PC-9 (cell line): ENCODE measurements around the gene BAIAP2. TPM values are rescaled to one million over a fixed set of nuclear protein-coding genes. Genes with fewer than 3 reads are reported as not detected.
A peak's percentile ranks its signal among the peaks of the same experiment; 100 is the strongest.

Experiments used
- BruUV-seq: library from RNA; stranded (reverse); fragments of 400-500 nt; replicated peaks from 2 replicates; lab custom pipeline; 2021; lab: Mats Ljungman, UMichigan
- CTCF ChIA-PET: fragments of 300-600 bp; sonication (Branson Sonifier 250); formaldehyde crosslinking; loops from one replicate; lab custom pipeline; 2022; ENCODE audit warnings: antibody characterized with exemption; lab: Charles Lee
- POLR2A ChIA-PET: fragments of 300-600 bp; sonication (Branson Sonifier 250); formaldehyde crosslinking; loops from one replicate; lab custom pipeline; 2022; ENCODE audit warnings: antibody characterized with exemption; ENCODE audit not compliant: unreplicated experiment; lab: Charles Lee
- DNase-seq, 2 experiments: peaks; one replicate each; pipeline versions ENCODE4 v3.0.0 to v3.0.0-alpha.2; 2015 to 2022; ENCODE audit warnings: mixed read lengths in 1 of 2
- H2AFZ ChIP-seq: fragments of 200-600 bp; sonication (generic); 2 replicates; pipeline ENCODE4 v1.8.1; 2017; ENCODE audit warnings: antibody characterized with exemption
- H3F3A ChIP-seq: fragments of 200-600 bp; sonication (generic); 2 replicates; pipeline ENCODE4 v1.8.1; 2017; ENCODE audit warnings: antibody characterized with exemption, mild to moderate bottlenecking, low read depth; ENCODE audit not compliant: insufficient read depth
- H3K27ac ChIP-seq: fragments of 200-600 bp; sonication (generic); 2 replicates; pipeline ENCODE4 v1.6.1; 2016; ENCODE audit warnings: mixed run types
- H3K27me3 ChIP-seq: fragments of 200-600 bp; sonication (generic); 2 replicates; pipeline ENCODE4 v1.6.1; 2016; ENCODE audit warnings: low read depth, mixed run types; ENCODE audit not compliant: insufficient read depth
- H3K36me3 ChIP-seq: fragments of 200-600 bp; sonication (generic); 2 replicates; pipeline ENCODE4 v1.6.1; 2016; ENCODE audit warnings: low read depth, mixed run types
- H3K4me1 ChIP-seq: fragments of 200-600 bp; sonication (generic); replicated peaks from 2 replicates; pipeline ENCODE4 v1.6.1; 2016; ENCODE audit warnings: mixed run types; ENCODE audit not compliant: insufficient read depth
- H3K4me2 ChIP-seq: fragments of 200-600 bp; sonication (generic); 2 replicates; pipeline ENCODE4 v1.6.1; 2017; ENCODE audit warnings: mixed run types
- H3K4me3 ChIP-seq: fragments of 200-600 bp; sonication (generic); 2 replicates; pipeline ENCODE4 v1.6.1; 2016; ENCODE audit warnings: mixed run types
- H3K79me2 ChIP-seq: fragments of 200-600 bp; sonication (generic); 2 replicates; pipeline ENCODE4 v1.6.1; 2017; ENCODE audit warnings: low read depth, mixed run types
- H3K9me2 ChIP-seq: fragments of 200-600 bp; sonication (generic); 2 replicates; pipeline ENCODE4 v1.8.1; 2017; ENCODE audit warnings: mild to moderate bottlenecking; ENCODE audit not compliant: insufficient read depth
- H3K9me3 ChIP-seq: fragments of 200-600 bp; sonication (generic); 2 replicates; pipeline ENCODE4 v1.8.1; 2016; ENCODE audit warnings: low read depth; ENCODE audit not compliant: insufficient read depth
- H4K20me1 ChIP-seq: fragments of 200-600 bp; sonication (generic); 2 replicates; pipeline ENCODE4 v1.8.1; 2017; ENCODE audit not compliant: insufficient read depth
- CTCF ChIP-seq: fragments of 200-600 bp; sonication (generic); conservative IDR thresholded peaks from 2 replicates; pipeline ENCODE4 v1.6.1; 2017; ENCODE audit warnings: mixed run types, antibody characterized with exemption, mild to moderate bottlenecking, moderate library complexity
- EZH2 ChIP-seq: fragments of 200-600 bp; sonication (generic); IDR thresholded peaks from 2 replicates; pipeline ENCODE4 v1.8.0; 2017; ENCODE audit warnings: antibody characterized with exemption, low read depth
- intact Hi-C: fragments of 100-400 bp; cut with micrococcal nuclease; formaldehyde crosslinking; loops from one replicate; pipeline ENCODE4 v1.10.0; 2022; ENCODE audit not compliant: unreplicated experiment
- total RNA-seq: library from RNA; stranded (reverse); gene quantifications from 2 replicates; pipeline ENCODE4 v1.2.3, GENCODE V29; 2021

Gene BAIAP2
- total RNA-seq, 1 experiment from 2014 or later, result 125 TPM

- no peaks in the 10 kb centered on the region for H3K27me3 ChIP-seq
- H3K4me3 ChIP-seq, result no peak overlapping the region
- peaks cover 79% of the 10 kb centered on the region for H3K79me2 ChIP-seq
- DNase-seq, result no peak
- no peaks in the 10 kb centered on the region for H3K9me2 ChIP-seq
- no TSS peak for BruUV-seq
- ChIA-PET CTCF (no interaction called here), POLR2A (interaction anchor here (0.6 kb wide), 1 partner anchor 10 kb away, joined by 4 read pairs; no protein-coding TSS in a partner anchor)
- H3K36me3 ChIP-seq, result no peaks in the 10 kb centered on the region
- H3F3A ChIP-seq, result peaks cover 38% of the 10 kb centered on the region
- H4K20me1 ChIP-seq, result no peaks in the 10 kb centered on the region; the same call in 1 of the 2 replicates
- no peaks in the 10 kb centered on the region for H3K9me3 ChIP-seq
- intact Hi-C loops, result no loop called here
- H3K4me1 ChIP-seq, result peaks cover 73% of the 10 kb centered on the region
- H3K27ac ChIP-seq, result no peak overlapping the region
- no peak overlapping the region for H3K4me2 ChIP-seq
- no peak for TF ChIP-seq CTCF
- TF ChIP-seq EZH2, result no peak
- no peak overlapping the region for H2AFZ ChIP-seq
These were observed 11.9 kb downstream of the BAIAP2 start for GRCh38 chr17:81046770-81047359.

- Histone ChIP-seq H3K4me2 (peak overlapping the region; percentile 75; the same call in 1 of the 2 replicates), H3K79me2 (peaks cover 76% of the 10 kb centered on the region), H3K4me3 (no peak overlapping the region), H3K27ac (peak overlapping the region; percentile 87), H3K27me3 (no peaks in the 10 kb centered on the region), H3K36me3 (no peaks in the 10 kb centered on the region), H2AFZ (no peak overlapping the region), H3K9me3 (no peaks in the 10 kb centered on the region), H3F3A (peaks cover 28% of the 10 kb centered on the region), H4K20me1 (no peaks in the 10 kb centered on the region; the same call in 1 of the 2 replicates), H3K9me2 (no peaks in the 10 kb centered on the region), H3K4me1 (peaks cover 66% of the 10 kb centered on the region)
- no TSS peak for BruUV-seq
- CTCF ChIA-PET, result interaction anchor here (0.9 kb wide), 1 partner anchor 12 kb away, joined by 3 read pairs; no protein-coding TSS in a partner anchor
- TF ChIP-seq CTCF (no peak), EZH2 (no peak)
- no peak for DNase-seq
- POLR2A ChIA-PET, result interaction anchor here (1.5 kb wide), 1 partner anchor 46 kb away, joined by 4 read pairs; no protein-coding TSS in a partner anchor
- intact Hi-C loops, result no loop called here
These were observed 13.9 kb downstream of the BAIAP2 start for GRCh38 chr17:81048827-81049371.

GRCh38 chr17:81049372-81049911, 14.5 kb downstream of the BAIAP2 start:
- H3K4me1 ChIP-seq, result peaks cover 62% of the 10 kb centered on the region
- H3K4me3 ChIP-seq, result peak overlapping the region; percentile 41; the same call in 1 of the 2 replicates
- TSS peak; percentile 96 for BruUV-seq
- peak overlapping the region; percentile 87 for H3K27ac ChIP-seq
- H3K9me3 ChIP-seq, result no peaks in the 10 kb centered on the region
- ChIA-PET POLR2A (interaction anchor here (0.6 to 1.5 kb wide), 2 partner anchors 26 to 45 kb away, joined by 4 read pairs; no protein-coding TSS in a partner anchor), CTCF (interaction anchor here (0.9 kb wide), 1 partner anchor 12 kb away, joined by 3 read pairs; no protein-coding TSS in a partner anchor)
- TF ChIP-seq EZH2 (no peak), CTCF (no peak)
- DNase-seq, result no peak
- H3K9me2 ChIP-seq, result no peaks in the 10 kb centered on the region
- H2AFZ ChIP-seq, result no peak overlapping the region
- no peaks in the 10 kb centered on the region for H3K36me3 ChIP-seq
- intact Hi-C loops, result no loop called here
- peaks cover 73% of the 10 kb centered on the region for H3K79me2 ChIP-seq
- H3K27me3 ChIP-seq, result no peaks in the 10 kb centered on the region
- peak overlapping the region; percentile 75 for H3K4me2 ChIP-seq
- H4K20me1 ChIP-seq, result no peaks in the 10 kb centered on the region; the same call in 1 of the 2 replicates
- H3F3A ChIP-seq, result peaks cover 25% of the 10 kb centered on the region
